Right renal cortex interstitium (tissue), 3 donors: ENCODE measurements around the gene LBR. TPM values are rescaled to one million over a fixed set of nuclear protein-coding genes. Genes with fewer than 3 reads are reported as not detected.

Experiments
- DNase-seq, 3 donors: peaks; one replicate each; pipeline ENCODE4 v3.0.0-alpha.2; 2013; ENCODE audit warnings: low read depth in 3 of 3, low spot score in 2 of 3
- polyA plus RNA-seq, 3 donors: library from polyadenylated mRNA; unstranded; fragments of 120-200 nt; gene quantifications; one replicate each; pipeline ENCODE4 v1.2.1, GENCODE V29; 2013; ENCODE audit not compliant: insufficient read length in 3 of 3

LBR gene
- polyA plus RNA-seq, 3 donors = 80.3 to 85.7 (median 83.8) TPM

- no peak for DNase-seq
These were observed 19.3 kb upstream of the LBR start for GRCh38 chr1:225446981-225447615.

GRCh38 chr1:225446595-225446960, 18.7 kb upstream of the LBR start:
- DNase-seq = no peak

GRCh38 chr1:225445639-225446594, 18.1 kb upstream of the LBR start:
- no peak for DNase-seq

GRCh38 chr1:225442123-225442505, 14.3 kb upstream of the LBR start:
- no peak for DNase-seq

- no peak for DNase-seq
These were observed 13.7 kb upstream of the LBR start for GRCh38 chr1:225441314-225442122.

GRCh38 chr1:225440380-225441221, 12.8 kb upstream of the LBR start:
- DNase-seq = no peak

- no peak for DNase-seq
These were observed 10.0 kb upstream of the LBR start for GRCh38 chr1:225437710-225438437.

GRCh38 chr1:225435957-225436392, 8.1 kb upstream of the LBR start:
- no peak for DNase-seq

GRCh38 chr1:225435487-225435886, 7.6 kb upstream of the LBR start:
- no peak for DNase-seq

GRCh38 chr1:225435076-225435475, 7.2 kb upstream of the LBR start:
- no peak for DNase-seq

GRCh38 chr1:225434046-225434445, 6.2 kb upstream of the LBR start:
- DNase-seq = no peak

- DNase-seq = no peak
These were observed 3.4 kb upstream of the LBR start for GRCh38 chr1:225431081-225431863.

GRCh38 chr1:225430301-225430700, 2.5 kb upstream of the LBR start:
- DNase-seq = no peak

- no peak for DNase-seq
These were observed 1.1 kb upstream of the LBR start for GRCh38 chr1:225428881-225429455.

GRCh38 chr1:225428068-225428880, 436 bp upstream of the LBR start:
- peak in 2 of 3 donors; percentile 85 to 87 for DNase-seq

GRCh38 chr1:225426395-225427234, 1.2 kb downstream of the LBR start:
- no peak for DNase-seq
